NCI-H748 (cell line): ENCODE measurements around the gene AHI1.
"Not testable (repeated sequence)": the region's sequence is repeated elsewhere in the genome, so short reads cannot be mapped to it uniquely, and the experiment has no call there.

Experiments
- DNase-seq: peaks from one replicate; lab custom pipeline; 2025; ENCODE audit not compliant: unreplicated experiment; lab: John Stamatoyannopoulos, UW

Gene AHI1

GRCh38 chr6:135506270-135506997 is 8.9 kb upstream of the AHI1 start:
- DNase-seq, result peak; percentile 65

- DNase-seq, result no peak
These were observed 8.1 kb upstream of the AHI1 start for GRCh38 chr6:135505648-135506047.

GRCh38 chr6:135505222-135505621 is 7.7 kb upstream of the AHI1 start:
- no peak for DNase-seq

GRCh38 chr6:135504734-135505133 is 7.2 kb upstream of the AHI1 start:
- no peak for DNase-seq

- no peak for DNase-seq
These were observed 6.3 kb upstream of the AHI1 start for GRCh38 chr6:135503703-135504475.

DNA sequence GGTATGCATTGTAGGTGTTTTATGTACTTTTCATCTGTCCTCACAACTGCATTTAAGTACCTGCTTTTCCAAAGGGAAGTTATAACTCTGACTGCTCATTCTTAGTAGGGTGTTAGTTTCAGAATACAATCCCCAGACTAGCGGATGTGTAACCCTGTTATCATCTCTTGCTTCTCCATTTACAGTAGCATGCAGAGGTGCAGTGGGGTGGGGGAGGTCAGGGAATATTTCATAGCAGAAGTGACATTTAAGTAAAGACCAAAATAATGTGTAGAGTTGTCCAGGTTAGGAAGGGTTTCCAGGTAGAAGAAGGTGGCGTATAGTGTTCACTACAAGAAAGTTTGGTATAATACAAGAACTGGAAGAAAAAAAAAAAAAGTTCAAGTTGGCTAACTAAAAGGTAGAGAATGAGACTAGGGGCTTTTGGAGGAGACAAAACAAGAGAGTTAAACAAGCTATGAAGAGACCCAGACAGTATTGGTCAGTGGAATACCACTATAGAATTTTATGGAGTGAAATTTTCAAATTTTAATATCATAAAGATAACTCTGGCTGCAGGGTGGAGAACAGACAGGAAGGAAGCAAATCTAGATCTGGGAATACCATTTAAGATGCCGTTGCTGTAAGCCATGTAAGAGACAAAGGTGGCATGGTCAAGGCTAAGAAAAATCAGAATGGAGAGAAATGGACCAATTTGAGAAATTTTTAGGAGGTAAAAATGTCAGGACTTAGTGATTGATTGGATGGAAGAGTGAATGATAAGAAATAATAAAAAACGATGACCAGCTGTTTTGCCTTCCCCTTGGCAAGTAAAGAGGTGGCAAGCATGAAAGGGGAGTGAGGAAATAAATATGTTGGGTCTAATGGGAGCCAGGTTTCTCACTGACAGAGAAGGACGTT is 2.2 kb upstream of the AHI1 start:
- DNase-seq, result no peak

DNA sequence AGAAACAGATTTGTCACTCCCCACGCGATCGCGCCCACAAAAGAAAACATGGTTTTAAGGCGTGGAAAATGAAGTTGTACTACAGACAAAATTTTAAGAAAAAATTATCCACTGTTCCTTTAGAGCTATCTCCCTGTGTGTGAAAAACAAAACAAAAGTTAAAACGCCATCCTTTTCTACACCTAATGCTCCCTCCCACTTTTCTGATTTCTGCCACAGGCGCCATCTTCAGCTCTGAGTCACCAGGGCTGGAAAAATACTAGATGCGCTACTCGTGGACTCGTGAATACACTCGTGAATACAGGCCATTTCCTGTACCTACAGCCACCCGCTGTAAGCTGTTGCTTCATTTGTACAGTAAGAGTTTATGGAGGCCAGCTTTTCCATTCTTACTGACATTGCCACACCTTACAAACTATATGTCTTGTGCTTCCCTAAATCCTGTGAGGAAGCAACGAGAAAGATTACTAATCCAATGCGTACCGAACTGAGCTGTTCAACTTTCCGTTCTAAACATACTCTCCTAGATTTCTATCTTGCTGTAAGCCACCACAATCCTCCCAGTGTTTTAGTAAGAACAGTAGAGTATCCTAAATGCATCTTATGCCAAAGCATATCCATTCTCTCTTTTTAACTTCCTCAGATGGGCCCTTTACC is 773 bp upstream of the AHI1 start:
- DNase-seq, result peak; percentile 85

GRCh38 chr6:135496800-135497411 is 634 bp downstream of the AHI1 start:
- DNase-seq, result peak; percentile 18

GRCh38 chr6:135493218-135493961 is 4.2 kb downstream of the AHI1 start:
- no peak for DNase-seq

- no peak for DNase-seq
These were observed 7.2 kb downstream of the AHI1 start for GRCh38 chr6:135490381-135490780.

GRCh38 chr6:135488023-135488422 is 9.5 kb downstream of the AHI1 start:
- no peak for DNase-seq

GRCh38 chr6:135483903-135484302 is 13.6 kb downstream of the AHI1 start:
- DNase-seq, result not testable (repeated sequence)

GRCh38 chr6:135481783-135482369 is 15.7 kb downstream of the AHI1 start:
- peak; percentile 8 for DNase-seq

DNA sequence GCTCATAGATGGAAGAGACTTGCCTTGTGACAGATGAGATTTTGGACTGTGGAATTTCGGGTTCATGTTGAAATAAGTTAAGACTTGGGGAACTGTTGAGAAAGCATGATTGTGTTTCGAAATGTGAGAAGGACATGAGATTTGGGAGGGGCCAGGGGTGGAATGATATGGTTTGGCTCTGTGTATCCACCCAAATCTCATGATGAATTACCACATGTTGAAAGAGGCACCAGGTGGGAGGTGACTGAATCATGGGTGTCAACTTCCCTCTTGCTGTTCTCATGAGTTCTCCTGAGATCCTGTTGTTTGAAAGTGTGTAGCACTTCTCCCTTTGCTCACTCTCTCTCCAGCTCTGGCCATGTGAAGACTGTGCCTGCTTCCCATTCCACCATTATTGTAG is 17.9 kb downstream of the AHI1 start:
- no peak for DNase-seq

GRCh38 chr6:135478626-135479025 is 18.9 kb downstream of the AHI1 start:
- DNase-seq, result no peak

DNA sequence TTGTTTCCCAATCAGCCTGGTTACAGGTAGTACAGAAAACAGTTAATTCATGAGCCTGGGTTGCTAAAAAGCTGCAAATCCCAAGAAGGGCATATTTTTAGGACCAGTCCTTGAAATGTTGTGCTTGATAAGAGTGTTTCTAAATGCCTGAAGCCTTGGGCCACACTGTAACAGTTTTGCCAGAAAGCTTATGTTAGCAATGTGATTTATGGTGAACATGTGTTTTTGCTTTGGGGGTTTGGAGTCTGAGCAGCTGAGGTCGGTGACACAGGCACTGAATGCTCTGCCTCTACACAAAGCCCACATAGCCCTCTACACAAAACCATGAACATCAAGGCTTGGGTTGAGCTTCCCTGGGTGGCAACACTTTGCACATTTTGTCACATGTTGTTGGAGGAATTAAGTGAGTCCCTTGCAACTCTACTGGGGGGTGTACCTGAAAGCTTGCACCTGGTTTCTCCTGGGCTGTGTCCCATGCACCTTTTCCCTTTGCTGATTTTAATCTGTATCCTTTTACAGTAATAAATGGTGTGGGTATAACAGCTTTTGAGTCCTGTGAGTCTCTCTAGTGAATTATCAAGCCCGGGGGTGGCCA is 22.2 kb downstream of the AHI1 start:
- DNase-seq, result no peak

DNA sequence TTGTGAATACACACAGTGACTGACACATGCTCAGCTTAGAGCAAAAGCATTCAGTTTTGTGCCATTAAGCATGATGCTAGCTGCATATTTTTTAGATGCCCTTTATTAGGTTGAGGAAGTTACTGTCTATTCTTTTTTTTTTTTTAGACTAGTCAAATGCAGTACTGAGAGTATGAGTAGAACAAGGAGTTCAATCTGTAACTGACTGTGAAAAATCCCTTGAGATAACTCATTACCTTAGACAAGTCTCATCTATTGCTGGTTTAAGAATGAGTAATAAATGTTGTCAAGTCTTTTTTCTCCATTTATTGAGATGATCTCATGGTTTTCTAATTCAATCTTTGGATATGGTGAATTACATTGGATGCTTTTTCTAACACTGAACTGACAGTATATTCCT is 23.2 kb downstream of the AHI1 start:
- no peak for DNase-seq

DNA sequence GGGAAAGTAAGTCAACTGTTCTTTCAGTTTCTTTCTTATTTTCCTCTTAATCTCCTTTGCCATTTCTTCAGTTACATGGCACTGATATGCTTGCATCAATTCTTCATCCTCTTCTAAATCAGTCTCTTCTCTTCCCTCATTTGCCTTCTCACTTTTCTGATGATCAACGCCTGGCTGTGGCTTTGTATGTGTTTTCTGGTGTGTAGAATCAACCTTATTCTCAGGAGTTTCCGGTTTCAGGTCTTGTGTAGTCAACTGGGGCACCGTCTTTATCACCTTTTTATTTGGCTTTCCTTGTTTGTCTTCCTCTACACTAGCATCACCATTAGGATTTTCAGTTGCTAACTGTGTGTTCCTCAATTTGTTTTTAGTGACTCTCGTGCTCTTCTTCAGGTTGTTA is 31.6 kb downstream of the AHI1 start:
- DNase-seq, result no peak

GRCh38 chr6:135465307-135465706 is 32.2 kb downstream of the AHI1 start:
- no peak for DNase-seq
